ENCODE measurements around the gene FNDC3B. TPM values are rescaled to one million over a fixed set of nuclear protein-coding genes. Genes with fewer than 3 reads are reported as not detected.

Gene FNDC3B
- total and polyA plus RNA-seq, 9 of the 15 experiments (the other 6 are each of a cell fraction or from before 2014, with no cell fraction given) = 7.0 to 35.8 (median 16.2) TPM

DNA sequence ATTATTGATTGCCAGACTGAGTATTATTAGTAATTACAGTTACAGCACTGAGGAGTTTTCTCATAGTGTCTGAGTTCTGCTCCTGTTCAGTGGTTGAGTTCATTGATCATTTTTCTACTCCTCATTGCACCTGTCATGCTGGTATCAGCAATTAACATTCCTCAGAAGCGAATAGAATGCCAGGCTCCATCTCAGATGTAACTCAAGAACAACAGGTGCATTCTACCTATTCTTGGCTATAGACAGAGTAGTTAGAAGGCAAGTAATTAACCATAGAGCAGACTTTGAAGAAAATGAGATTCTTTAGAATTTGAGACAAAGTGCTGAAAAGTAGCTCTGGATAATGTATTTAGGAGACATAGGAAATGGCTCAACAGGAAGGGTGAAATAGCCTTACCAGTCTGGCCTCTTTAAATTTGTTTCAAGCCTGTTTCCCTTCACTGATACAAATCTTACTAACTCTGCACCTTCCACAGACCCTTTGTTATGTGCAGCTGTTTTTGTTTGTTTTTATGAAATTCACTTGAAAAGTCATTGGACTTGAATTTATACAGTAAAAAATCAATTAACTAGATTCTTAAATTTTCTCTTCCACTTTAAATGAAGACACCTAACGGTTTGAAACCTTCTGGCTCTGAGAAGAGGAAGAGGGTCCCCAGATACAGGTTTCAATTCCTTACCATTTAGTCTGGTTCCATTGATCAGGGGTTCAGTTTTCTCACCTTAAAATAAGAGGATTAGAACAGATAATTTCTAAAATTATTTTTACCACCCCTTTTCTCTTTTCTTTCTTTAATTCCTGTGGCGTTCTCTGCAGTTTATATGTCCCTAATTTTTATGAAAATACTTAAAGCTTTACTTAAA is 109.6 kb downstream of the FNDC3B start (continued):
- TF ChIP-seq ZNF324 (CRISPR knock-in tag; IDR thresholded peaks at IDR 0.05) = no peak
- TF ChIP-seq, protein P1, sequence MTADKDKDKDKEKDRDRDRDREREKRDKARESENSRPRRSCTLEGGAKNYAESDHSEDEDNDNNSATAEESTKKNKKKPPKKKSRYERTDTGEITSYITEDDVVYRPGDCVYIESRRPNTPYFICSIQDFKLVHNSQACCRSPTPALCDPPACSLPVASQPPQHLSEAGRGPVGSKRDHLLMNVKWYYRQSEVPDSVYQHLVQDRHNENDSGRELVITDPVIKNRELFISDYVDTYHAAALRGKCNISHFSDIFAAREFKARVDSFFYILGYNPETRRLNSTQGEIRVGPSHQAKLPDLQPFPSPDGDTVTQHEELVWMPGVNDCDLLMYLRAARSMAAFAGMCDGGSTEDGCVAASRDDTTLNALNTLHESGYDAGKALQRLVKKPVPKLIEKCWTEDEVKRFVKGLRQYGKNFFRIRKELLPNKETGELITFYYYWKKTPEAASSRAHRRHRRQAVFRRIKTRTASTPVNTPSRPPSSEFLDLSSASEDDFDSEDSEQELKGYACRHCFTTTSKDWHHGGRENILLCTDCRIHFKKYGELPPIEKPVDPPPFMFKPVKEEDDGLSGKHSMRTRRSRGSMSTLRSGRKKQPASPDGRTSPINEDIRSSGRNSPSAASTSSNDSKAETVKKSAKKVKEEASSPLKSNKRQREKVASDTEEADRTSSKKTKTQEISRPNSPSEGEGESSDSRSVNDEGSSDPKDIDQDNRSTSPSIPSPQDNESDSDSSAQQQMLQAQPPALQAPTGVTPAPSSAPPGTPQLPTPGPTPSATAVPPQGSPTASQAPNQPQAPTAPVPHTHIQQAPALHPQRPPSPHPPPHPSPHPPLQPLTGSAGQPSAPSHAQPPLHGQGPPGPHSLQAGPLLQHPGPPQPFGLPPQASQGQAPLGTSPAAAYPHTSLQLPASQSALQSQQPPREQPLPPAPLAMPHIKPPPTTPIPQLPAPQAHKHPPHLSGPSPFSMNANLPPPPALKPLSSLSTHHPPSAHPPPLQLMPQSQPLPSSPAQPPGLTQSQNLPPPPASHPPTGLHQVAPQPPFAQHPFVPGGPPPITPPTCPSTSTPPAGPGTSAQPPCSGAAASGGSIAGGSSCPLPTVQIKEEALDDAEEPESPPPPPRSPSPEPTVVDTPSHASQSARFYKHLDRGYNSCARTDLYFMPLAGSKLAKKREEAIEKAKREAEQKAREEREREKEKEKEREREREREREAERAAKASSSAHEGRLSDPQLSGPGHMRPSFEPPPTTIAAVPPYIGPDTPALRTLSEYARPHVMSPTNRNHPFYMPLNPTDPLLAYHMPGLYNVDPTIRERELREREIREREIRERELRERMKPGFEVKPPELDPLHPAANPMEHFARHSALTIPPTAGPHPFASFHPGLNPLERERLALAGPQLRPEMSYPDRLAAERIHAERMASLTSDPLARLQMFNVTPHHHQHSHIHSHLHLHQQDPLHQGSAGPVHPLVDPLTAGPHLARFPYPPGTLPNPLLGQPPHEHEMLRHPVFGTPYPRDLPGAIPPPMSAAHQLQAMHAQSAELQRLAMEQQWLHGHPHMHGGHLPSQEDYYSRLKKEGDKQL (CRISPR knock-in tag; IDR thresholded peaks at IDR 0.05; ENCODE audit: borderline replicate concordance) = no peak
- TF ChIP-seq, protein P2, sequence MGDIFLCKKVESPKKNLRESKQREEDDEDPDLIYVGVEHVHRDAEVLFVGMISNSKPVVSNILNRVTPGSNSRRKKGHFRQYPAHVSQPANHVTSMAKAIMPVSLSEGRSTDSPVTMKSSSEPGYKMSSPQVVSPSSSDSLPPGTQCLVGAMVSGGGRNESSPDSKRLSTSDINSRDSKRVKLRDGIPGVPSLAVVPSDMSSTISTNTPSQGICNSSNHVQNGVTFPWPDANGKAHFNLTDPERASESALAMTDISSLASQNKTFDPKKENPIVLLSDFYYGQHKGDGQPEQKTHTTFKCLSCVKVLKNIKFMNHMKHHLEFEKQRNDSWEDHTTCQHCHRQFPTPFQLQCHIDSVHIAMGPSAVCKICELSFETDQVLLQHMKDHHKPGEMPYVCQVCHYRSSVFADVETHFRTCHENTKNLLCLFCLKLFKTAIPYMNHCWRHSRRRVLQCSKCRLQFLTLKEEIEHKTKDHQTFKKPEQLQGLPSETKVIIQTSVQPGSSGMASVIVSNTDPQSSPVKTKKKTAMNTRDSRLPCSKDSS (IDR thresholded peaks at IDR 0.05; ENCODE audit: low read depth, partially characterized antibody) = no peak
